Neural cell (in vitro differentiated cells): Measurements from ENCODE around the gene SLC41A2.

ENCODE experiments used
- EP300 ChIP-seq: fragments of 450-650 bp; conservative IDR thresholded peaks from 2 replicates; pipeline ENCODE4 v1.6.1; 2014; ENCODE audit warnings: antibody characterized with exemption, mild to moderate bottlenecking, moderate library complexity; ENCODE audit not compliant: poor library complexity, severe bottlenecking
- EZH2 ChIP-seq: fragments of 200-600, 300-800 bp; shearing (Covaris generic), sonication (generic); IDR thresholded peaks from 2 replicates; pipeline ENCODE4 v1.6.1; 2014; ENCODE audit warnings: antibody characterized with exemption, low read length, borderline replicate concordance, mild to moderate bottlenecking; ENCODE audit not compliant: insufficient read depth, poor library complexity, severe bottlenecking
- SMC3 ChIP-seq: fragments of 450-650 bp; conservative IDR thresholded peaks from 2 replicates; pipeline ENCODE4 v1.6.1; 2014; ENCODE audit warnings: antibody characterized with exemption, mild to moderate bottlenecking, moderate library complexity; ENCODE audit not compliant: poor library complexity
- TF ChIP-seq, protein P1 (sequence below): fragments of 450-650 bp; IDR thresholded peaks from 2 replicates; pipeline ENCODE4 v1.5.1; 2014; ENCODE audit warnings: antibody characterized with exemption, mild to moderate bottlenecking, moderate library complexity; ENCODE audit not compliant: poor library complexity, severe bottlenecking
- TF ChIP-seq, protein P2 (sequence below): IDR thresholded peaks from 2 replicates; pipeline ENCODE4 v1.6.1; 2012; ENCODE audit warnings: borderline replicate concordance

DNA sequence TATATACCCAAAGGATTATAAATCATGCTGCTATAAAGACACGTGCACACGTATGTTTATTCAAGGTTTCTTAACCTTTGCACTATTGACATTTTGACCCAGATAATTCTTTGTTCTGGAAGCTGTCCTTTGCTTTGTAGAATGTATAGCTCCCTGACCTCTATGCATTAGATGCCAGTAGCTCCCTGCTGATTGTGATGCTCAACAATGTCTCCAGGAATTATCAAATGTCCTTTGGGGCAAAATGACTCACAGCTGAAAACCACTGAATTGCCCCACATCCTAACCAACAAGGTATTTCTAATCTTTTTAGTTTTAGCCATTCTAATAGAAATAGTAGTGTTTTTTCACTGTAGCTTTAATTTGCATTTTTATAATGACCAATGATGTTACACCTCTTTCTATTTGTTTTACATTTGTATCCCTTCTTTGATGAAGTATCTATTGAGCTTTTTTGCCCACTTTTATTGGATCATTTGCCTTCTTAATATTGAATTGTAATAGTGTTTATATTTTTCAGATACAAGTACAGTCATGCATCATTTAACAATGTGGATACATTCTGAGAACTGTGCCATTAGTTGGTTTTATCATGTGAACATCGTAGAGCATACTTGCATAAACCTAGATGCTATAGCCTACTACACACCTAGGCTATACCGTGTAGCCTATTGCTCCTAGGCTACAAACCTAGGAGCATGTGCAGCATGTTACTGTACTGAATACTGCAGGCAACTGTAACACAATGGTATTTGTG lies 17.7 kb upstream of the SLC41A2 start:
- TF ChIP-seq, protein P1, sequence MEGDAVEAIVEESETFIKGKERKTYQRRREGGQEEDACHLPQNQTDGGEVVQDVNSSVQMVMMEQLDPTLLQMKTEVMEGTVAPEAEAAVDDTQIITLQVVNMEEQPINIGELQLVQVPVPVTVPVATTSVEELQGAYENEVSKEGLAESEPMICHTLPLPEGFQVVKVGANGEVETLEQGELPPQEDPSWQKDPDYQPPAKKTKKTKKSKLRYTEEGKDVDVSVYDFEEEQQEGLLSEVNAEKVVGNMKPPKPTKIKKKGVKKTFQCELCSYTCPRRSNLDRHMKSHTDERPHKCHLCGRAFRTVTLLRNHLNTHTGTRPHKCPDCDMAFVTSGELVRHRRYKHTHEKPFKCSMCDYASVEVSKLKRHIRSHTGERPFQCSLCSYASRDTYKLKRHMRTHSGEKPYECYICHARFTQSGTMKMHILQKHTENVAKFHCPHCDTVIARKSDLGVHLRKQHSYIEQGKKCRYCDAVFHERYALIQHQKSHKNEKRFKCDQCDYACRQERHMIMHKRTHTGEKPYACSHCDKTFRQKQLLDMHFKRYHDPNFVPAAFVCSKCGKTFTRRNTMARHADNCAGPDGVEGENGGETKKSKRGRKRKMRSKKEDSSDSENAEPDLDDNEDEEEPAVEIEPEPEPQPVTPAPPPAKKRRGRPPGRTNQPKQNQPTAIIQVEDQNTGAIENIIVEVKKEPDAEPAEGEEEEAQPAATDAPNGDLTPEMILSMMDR, result no peak
- TF ChIP-seq, protein P2, sequence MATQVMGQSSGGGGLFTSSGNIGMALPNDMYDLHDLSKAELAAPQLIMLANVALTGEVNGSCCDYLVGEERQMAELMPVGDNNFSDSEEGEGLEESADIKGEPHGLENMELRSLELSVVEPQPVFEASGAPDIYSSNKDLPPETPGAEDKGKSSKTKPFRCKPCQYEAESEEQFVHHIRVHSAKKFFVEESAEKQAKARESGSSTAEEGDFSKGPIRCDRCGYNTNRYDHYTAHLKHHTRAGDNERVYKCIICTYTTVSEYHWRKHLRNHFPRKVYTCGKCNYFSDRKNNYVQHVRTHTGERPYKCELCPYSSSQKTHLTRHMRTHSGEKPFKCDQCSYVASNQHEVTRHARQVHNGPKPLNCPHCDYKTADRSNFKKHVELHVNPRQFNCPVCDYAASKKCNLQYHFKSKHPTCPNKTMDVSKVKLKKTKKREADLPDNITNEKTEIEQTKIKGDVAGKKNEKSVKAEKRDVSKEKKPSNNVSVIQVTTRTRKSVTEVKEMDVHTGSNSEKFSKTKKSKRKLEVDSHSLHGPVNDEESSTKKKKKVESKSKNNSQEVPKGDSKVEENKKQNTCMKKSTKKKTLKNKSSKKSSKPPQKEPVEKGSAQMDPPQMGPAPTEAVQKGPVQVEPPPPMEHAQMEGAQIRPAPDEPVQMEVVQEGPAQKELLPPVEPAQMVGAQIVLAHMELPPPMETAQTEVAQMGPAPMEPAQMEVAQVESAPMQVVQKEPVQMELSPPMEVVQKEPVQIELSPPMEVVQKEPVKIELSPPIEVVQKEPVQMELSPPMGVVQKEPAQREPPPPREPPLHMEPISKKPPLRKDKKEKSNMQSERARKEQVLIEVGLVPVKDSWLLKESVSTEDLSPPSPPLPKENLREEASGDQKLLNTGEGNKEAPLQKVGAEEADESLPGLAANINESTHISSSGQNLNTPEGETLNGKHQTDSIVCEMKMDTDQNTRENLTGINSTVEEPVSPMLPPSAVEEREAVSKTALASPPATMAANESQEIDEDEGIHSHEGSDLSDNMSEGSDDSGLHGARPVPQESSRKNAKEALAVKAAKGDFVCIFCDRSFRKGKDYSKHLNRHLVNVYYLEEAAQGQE, result no peak
- TF ChIP-seq EP300 (no peak), EZH2 (no peak), SMC3 (no peak)
